Endothelial cell of umbilical vein (primary cell): ENCODE data around the gene CSNK1G1. TPM values are rescaled to one million over a fixed set of nuclear protein-coding genes. Genes with fewer than 3 reads are reported as not detected.

Source experiments
- BruUV-seq: library from RNA; stranded (reverse); fragments of 400-500 nt; replicated peaks from 2 replicates; lab custom pipeline; 2021; lab: Mats Ljungman, UMichigan
- CTCF ChIA-PET: fragments of 300-600, 350-600 bp; sonication (Branson Sonifier 250); formaldehyde crosslinking; loops from one replicate; lab custom pipeline; 2021; ENCODE audit warnings: antibody characterized with exemption, inconsistent platforms; lab: Charles Lee
- POLR2A ChIA-PET: fragments of 300-600, 350-600 bp; sonication (Branson Sonifier 250); formaldehyde crosslinking; loops from one replicate; lab custom pipeline; 2021; ENCODE audit warnings: antibody characterized with exemption, inconsistent platforms; lab: Charles Lee
- DNase-seq: peaks from one replicate; pipeline ENCODE4 v3.0.0-alpha.2; 2011; ENCODE audit warnings: low read depth, low spot score
- FAIRE-seq: peaks from 2 replicates; lab custom pipeline; 2011; peaks lifted over from hg19 to GRCh38; lab: Jason Lieb, UNC
- H2AFZ ChIP-seq: 2 replicates; pipeline ENCODE4 v1.6.0; 2012; ENCODE audit warnings: low read depth, low read length, control low read depth, inconsistent platforms
- H3K27ac ChIP-seq: 2 replicates; pipeline ENCODE4 v1.5.1; 2011; ENCODE audit warnings: low read depth, mild to moderate bottlenecking, control low read depth, low read length, moderate library complexity; ENCODE audit not compliant: insufficient read depth
- H3K27me3 ChIP-seq, 2 experiments: 2 replicates each; pipeline versions ENCODE4 v1.6.0 to v1.6.1; 2011; ENCODE audit warnings: low read length in 2 of 2, mixed read lengths in 1 of 2; ENCODE audit not compliant: control insufficient read depth in 2 of 2, insufficient read depth in 2 of 2
- H3K36me3 ChIP-seq, 2 experiments: 2 replicates in 1 of 2; 3 replicates in 1 of 2; pipeline ENCODE4 v1.5.1; 2011; ENCODE audit warnings: low read length in 2 of 2, mild to moderate bottlenecking in 1 of 2, moderate library complexity in 1 of 2; ENCODE audit not compliant: control insufficient read depth in 2 of 2, insufficient read depth in 2 of 2; ENCODE audit errors: extremely low read depth in 1 of 2
- H3K4me1 ChIP-seq: 3 replicates; pipeline ENCODE4 v1.5.1; 2011; ENCODE audit warnings: mild to moderate bottlenecking, low read length; ENCODE audit not compliant: control insufficient read depth, insufficient read depth; ENCODE audit errors: extremely low read depth
- H3K4me2 ChIP-seq: 2 replicates; pipeline ENCODE4 v1.6.1; 2011; ENCODE audit warnings: low read length, control low read depth, mixed read lengths; ENCODE audit not compliant: insufficient read depth
- H3K4me3 ChIP-seq, 3 experiments: fragments of 200-600 bp in 1 of 3; sonication (generic), shearing (Covaris generic) in 1 of 3; replicated peaks in 1 of 3; 2 replicates each; pipeline ENCODE4 v1.5.1; 2011 to 2016; ENCODE audit warnings: control low read depth in 3 of 3, low read length in 3 of 3, mild to moderate bottlenecking in 2 of 3, inconsistent platforms in 1 of 3, low read depth in 1 of 3, moderate library complexity in 1 of 3; ENCODE audit not compliant: insufficient read depth in 1 of 3
- H3K79me2 ChIP-seq: 2 replicates; pipeline ENCODE4 v1.6.0; 2012; ENCODE audit warnings: low read length, inconsistent platforms; ENCODE audit not compliant: control insufficient read depth, insufficient read depth
- H3K9ac ChIP-seq: replicated peaks from 2 replicates; pipeline ENCODE3; 2011; ENCODE audit warnings: low read length, control low read depth; ENCODE audit not compliant: insufficient read depth; ENCODE audit errors: extremely low read depth
- H3K9me1 ChIP-seq: replicated peaks from 3 replicates; pipeline ENCODE4 v1.6.0; 2011; ENCODE audit warnings: mild to moderate bottlenecking, low read length; ENCODE audit not compliant: control insufficient read depth, insufficient read depth; ENCODE audit errors: extremely low read depth
- H3K9me3 ChIP-seq: replicated peaks from 2 replicates; pipeline ENCODE4 v1.5.1; 2012; ENCODE audit warnings: low read length, inconsistent platforms; ENCODE audit not compliant: control insufficient read depth, insufficient read depth
- H4K20me1 ChIP-seq: replicated peaks from 2 replicates; pipeline ENCODE3; 2011; ENCODE audit warnings: mild to moderate bottlenecking, low read length; ENCODE audit not compliant: control insufficient read depth, insufficient read depth; ENCODE audit errors: extremely low read depth
- EZH2 ChIP-seq: IDR thresholded peaks from 2 replicates; pipeline ENCODE4 v1.6.1; 2012; ENCODE audit warnings: borderline replicate concordance, low read depth, mild to moderate bottlenecking, moderate library complexity, low read length, inconsistent platforms; ENCODE audit not compliant: severe bottlenecking
- FOS ChIP-seq: IDR thresholded peaks from 2 replicates; pipeline ENCODE4 v1.6.1; 2011; ENCODE audit warnings: mild to moderate bottlenecking, low read length, moderate library complexity, borderline replicate concordance; ENCODE audit not compliant: insufficient read depth
- GATA2 ChIP-seq: IDR thresholded peaks from 2 replicates; pipeline ENCODE4 v1.7.0; 2011; ENCODE audit warnings: low read depth, mild to moderate bottlenecking, moderate library complexity, mixed read lengths, low read length; ENCODE audit not compliant: insufficient read length, insufficient read depth
- JUN ChIP-seq: IDR thresholded peaks from 2 replicates; pipeline ENCODE4 v1.6.1; 2011; ENCODE audit warnings: borderline replicate concordance, low read depth; ENCODE audit not compliant: insufficient read length, insufficient read depth
- MYC ChIP-seq: IDR thresholded peaks from one replicate; pipeline ENCODE4 v1.6.1; 2011; ENCODE audit warnings: mild to moderate bottlenecking, low read depth, low read length
- POLR2A ChIP-seq: IDR thresholded peaks from 2 replicates; pipeline ENCODE4 v1.6.1; 2012; ENCODE audit warnings: low read depth, mild to moderate bottlenecking, control low read depth, low read length
- POLR2AphosphoS5 ChIP-seq: IDR thresholded peaks from 2 replicates; pipeline ENCODE4 v1.6.1; 2012; ENCODE audit warnings: low read depth, mild to moderate bottlenecking, control low read depth, low read length, moderate library complexity; ENCODE audit not compliant: insufficient read depth
- dilution Hi-C: fragments of 300-500 bp; cut with MboI; formaldehyde crosslinking; loops from one replicate; pipeline ENCODE4 v1.15.0; 2019; ENCODE audit warnings: low sequenced_read_pairs; ENCODE audit not compliant: extremely low pct_ligation_motif_present
- intact Hi-C: fragments of 100-400 bp; cut with micrococcal nuclease; formaldehyde crosslinking; loops from one replicate; pipeline ENCODE4 v1.10.0; 2022
- polyA plus RNA-seq, 4 experiments: library from polyadenylated mRNA; depleted of rRNA in 3 of 4; stranded (reverse) in 3 of 4; unstranded in 1 of 4; fragments of >200 nt; gene quantifications; 2 replicates each; pipeline versions ENCODE4 v1.2.1 to v1.2.3, GENCODE V29; 2011 to 2012; ENCODE audit warnings: missing spikeins in 1 of 4
- total RNA-seq: library from RNA; stranded (reverse); gene quantifications from 2 replicates; pipeline ENCODE4 v1.2.3, GENCODE V29; 2021
- TF ChIP-seq, protein P1 (sequence below): IDR thresholded peaks from 2 replicates; pipeline ENCODE4 v1.6.1; 2011; ENCODE audit not compliant: insufficient read depth, insufficient read length
- TF ChIP-seq, protein P2 (sequence below), 2 donors: IDR thresholded peaks; 1 replicate in 1 of 2; 2 replicates in 1 of 2; pipeline ENCODE4 v1.5.1; 2011; ENCODE audit warnings: low read length in 2 of 2, mild to moderate bottlenecking in 2 of 2, moderate library complexity in 2 of 2, control low read depth in 1 of 2, inconsistent platforms in 1 of 2, low read depth in 1 of 2; ENCODE audit not compliant: insufficient read depth in 1 of 2; ENCODE audit errors: extremely low read depth in 1 of 2

CSNK1G1 gene
- total and polyA plus RNA-seq, 2 donors (not counting 3 experiments of a cell fraction or from before 2014, with no cell fraction given) = 9.0 to 31.7 TPM

DNA sequence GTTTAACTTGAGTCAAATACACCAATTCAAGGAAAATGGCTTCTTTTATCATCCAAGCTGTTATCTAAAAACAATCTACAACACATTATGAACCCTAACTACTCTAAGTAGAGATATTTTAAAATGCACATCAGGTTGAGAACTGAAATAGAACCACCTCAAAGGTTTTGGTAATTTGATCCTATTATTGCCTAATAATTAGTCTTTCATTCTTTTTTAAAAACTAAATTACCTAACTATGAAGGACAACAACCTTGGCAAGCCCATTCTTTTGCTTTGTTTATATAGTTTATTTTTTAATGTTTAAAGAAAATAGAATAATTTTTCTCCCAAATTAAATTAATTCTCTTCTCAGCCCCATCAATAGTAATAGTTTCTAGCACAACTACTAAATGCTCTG, 132.1 kb downstream of the CSNK1G1 start:
- dilution Hi-C loops = no loop called here

More for the DNA sequence above, 132.1 kb downstream of the CSNK1G1 start:
- POLR2A ChIA-PET = no interaction called here
- H3K4me1 ChIP-seq = no peaks in the 10 kb centered on the region
- intact Hi-C loops = no loop called here
- no peaks in the 10 kb centered on the region for H3K36me3 ChIP-seq
- H2AFZ ChIP-seq = no peak overlapping the region
- H3K27ac ChIP-seq = no peak overlapping the region
- no TSS peak for BruUV-seq
- CTCF ChIA-PET = interaction anchor here (1.4 kb wide), 1 partner anchor 132 kb away, joined by 4 read pairs; the partner anchor contains the start of gene CSNK1G1
- no peak overlapping the region for H3K9ac ChIP-seq
- H3K27me3 ChIP-seq = no peaks in the 10 kb centered on the region
- H3K79me2 ChIP-seq = peaks cover 2% of the 10 kb centered on the region
- no peaks in the 10 kb centered on the region for H4K20me1 ChIP-seq
- no peak overlapping the region for H3K4me3 ChIP-seq
- no peaks in the 10 kb centered on the region for H3K9me3 ChIP-seq
- no peak for FAIRE-seq
- no peak overlapping the region for H3K4me2 ChIP-seq
- TF ChIP-seq POLR2AphosphoS5 = no peak
- TF ChIP-seq EZH2 = no peak
- TF ChIP-seq MYC = no peak
- no peak for TF ChIP-seq GATA2
- no peak for TF ChIP-seq POLR2A
- no peak for TF ChIP-seq JUN
- TF ChIP-seq FOS = no peak
- TF ChIP-seq, protein P1, sequence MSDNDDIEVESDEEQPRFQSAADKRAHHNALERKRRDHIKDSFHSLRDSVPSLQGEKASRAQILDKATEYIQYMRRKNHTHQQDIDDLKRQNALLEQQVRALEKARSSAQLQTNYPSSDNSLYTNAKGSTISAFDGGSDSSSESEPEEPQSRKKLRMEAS = no peak
- TF ChIP-seq, protein P2, sequence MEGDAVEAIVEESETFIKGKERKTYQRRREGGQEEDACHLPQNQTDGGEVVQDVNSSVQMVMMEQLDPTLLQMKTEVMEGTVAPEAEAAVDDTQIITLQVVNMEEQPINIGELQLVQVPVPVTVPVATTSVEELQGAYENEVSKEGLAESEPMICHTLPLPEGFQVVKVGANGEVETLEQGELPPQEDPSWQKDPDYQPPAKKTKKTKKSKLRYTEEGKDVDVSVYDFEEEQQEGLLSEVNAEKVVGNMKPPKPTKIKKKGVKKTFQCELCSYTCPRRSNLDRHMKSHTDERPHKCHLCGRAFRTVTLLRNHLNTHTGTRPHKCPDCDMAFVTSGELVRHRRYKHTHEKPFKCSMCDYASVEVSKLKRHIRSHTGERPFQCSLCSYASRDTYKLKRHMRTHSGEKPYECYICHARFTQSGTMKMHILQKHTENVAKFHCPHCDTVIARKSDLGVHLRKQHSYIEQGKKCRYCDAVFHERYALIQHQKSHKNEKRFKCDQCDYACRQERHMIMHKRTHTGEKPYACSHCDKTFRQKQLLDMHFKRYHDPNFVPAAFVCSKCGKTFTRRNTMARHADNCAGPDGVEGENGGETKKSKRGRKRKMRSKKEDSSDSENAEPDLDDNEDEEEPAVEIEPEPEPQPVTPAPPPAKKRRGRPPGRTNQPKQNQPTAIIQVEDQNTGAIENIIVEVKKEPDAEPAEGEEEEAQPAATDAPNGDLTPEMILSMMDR (IDR thresholded peaks at IDR 0.05; ENCODE audit: extremely low read depth in 1 of 2, insufficient read depth in 1 of 2, low read depth in 1 of 2, low read length in 2 of 2) = no peak
- H3K9me1 ChIP-seq = no peaks in the 10 kb centered on the region
- no peak for DNase-seq
